Loucy (cell line): ENCODE results near the gene TMPRSS11A.

Experiments
- H2AFZ ChIP-seq: fragments of 200-600 bp; sonication (generic); 2 replicates; pipeline ENCODE4 v1.6.0; 2016; ENCODE audit warnings: antibody characterized with exemption, mild to moderate bottlenecking, low read length, moderate library complexity
- H3F3A ChIP-seq: fragments of 200-600 bp; 2 replicates; pipeline ENCODE4 v1.6.0; 2016; ENCODE audit warnings: antibody characterized with exemption, low read depth, mild to moderate bottlenecking
- H3K27me3 ChIP-seq: fragments of 200-600 bp; sonication (generic); 2 replicates; pipeline ENCODE4 v1.6.1; 2014; ENCODE audit warnings: low read length, mild to moderate bottlenecking; ENCODE audit not compliant: insufficient read depth, poor library complexity, severe bottlenecking
- H3K36me3 ChIP-seq: fragments of 200-600 bp; sonication (generic); 2 replicates; pipeline ENCODE4 v1.6.1; 2016; ENCODE audit warnings: low read length; ENCODE audit not compliant: insufficient read depth
- H3K4me1 ChIP-seq: fragments of 200-600 bp; sonication (generic); 2 replicates; pipeline ENCODE4 v1.5.1; 2014; ENCODE audit warnings: low read length, mild to moderate bottlenecking; ENCODE audit not compliant: insufficient read depth, poor library complexity, severe bottlenecking
- H3K4me2 ChIP-seq: fragments of 200-600 bp; sonication (generic); 2 replicates; pipeline ENCODE4 v1.6.0; 2014; ENCODE audit warnings: antibody characterized with exemption, low read length, low read depth, mild to moderate bottlenecking; ENCODE audit not compliant: poor library complexity, severe bottlenecking
- H3K4me3 ChIP-seq: fragments of 200-600 bp; sonication (generic); 2 replicates; pipeline ENCODE4 v1.5.1; 2014; ENCODE audit warnings: low read length, mild to moderate bottlenecking, mixed read lengths; ENCODE audit not compliant: poor library complexity, severe bottlenecking
- H3K79me2 ChIP-seq: fragments of 200-600 bp; sonication (generic); 2 replicates; pipeline ENCODE4 v1.6.1; 2014; ENCODE audit warnings: low read length; ENCODE audit not compliant: insufficient read depth
- H3K9ac ChIP-seq: fragments of 200-600 bp; sonication (generic); 2 replicates; pipeline ENCODE4 v1.6.0; 2014; ENCODE audit warnings: mild to moderate bottlenecking, low read depth, low read length, moderate library complexity; ENCODE audit not compliant: poor library complexity, severe bottlenecking
- H3K9me2 ChIP-seq: fragments of 200-600 bp; sonication (generic); replicated peaks from 2 replicates; pipeline ENCODE4 v1.6.1; 2016; ENCODE audit warnings: low read depth, low read length, mixed read lengths
- H3K9me3 ChIP-seq: fragments of 200-600 bp; sonication (generic); 2 replicates; pipeline ENCODE4 v1.6.1; 2014; ENCODE audit warnings: mild to moderate bottlenecking, antibody characterized with exemption, low read length, low read depth; ENCODE audit not compliant: insufficient read depth
- H4K20me1 ChIP-seq: fragments of 200-600 bp; sonication (generic); 2 replicates; pipeline ENCODE4 v1.6.0; 2014; ENCODE audit warnings: antibody characterized with exemption, low read length, mild to moderate bottlenecking; ENCODE audit not compliant: insufficient read depth, poor library complexity, severe bottlenecking
- CTCF ChIP-seq: fragments of 200-600 bp; sonication (generic); conservative IDR thresholded peaks from 2 replicates; pipeline ENCODE4 v1.5.1; 2014; ENCODE audit warnings: mild to moderate bottlenecking, antibody characterized with exemption, low read length
- EZH2phosphoT487 ChIP-seq: fragments of 200-600 bp; IDR thresholded peaks from 2 replicates; pipeline ENCODE4 v1.6.1; 2018; ENCODE audit warnings: antibody characterized with exemption, mild to moderate bottlenecking, moderate library complexity, borderline replicate concordance

The TMPRSS11A gene

DNA sequence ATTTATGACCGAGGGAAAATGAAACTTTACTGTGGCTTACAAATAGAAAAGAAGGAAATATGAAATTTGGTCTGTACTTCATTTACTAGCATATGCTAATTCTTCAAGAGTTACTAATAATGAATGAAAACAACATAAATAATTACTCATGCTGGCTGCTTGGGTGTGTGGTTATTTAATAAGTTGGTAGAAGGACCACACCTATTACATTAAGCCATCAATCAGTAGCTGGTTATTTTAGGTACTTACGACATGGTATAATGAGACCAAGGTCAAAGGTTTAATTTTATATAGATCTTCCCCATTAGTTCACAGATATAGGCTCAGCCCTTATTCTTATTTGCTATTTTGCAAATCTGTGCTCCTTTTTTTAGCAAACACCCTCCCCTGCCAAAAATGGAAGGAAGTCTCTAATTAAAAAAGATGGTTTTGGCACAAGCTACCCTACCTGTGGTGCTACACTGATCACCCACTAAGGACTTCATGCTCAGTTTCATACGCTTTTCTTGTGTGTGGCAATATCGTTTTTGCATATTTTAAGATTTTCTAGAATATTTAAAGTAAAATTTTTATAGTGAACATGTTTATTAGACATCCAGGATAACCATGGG, 93.6 kb downstream of the TMPRSS11A start:
- H4K20me1 ChIP-seq, result no peaks in the 10 kb centered on the region
- H3K36me3 ChIP-seq, result no peaks in the 10 kb centered on the region
- H3K4me2 ChIP-seq, result no peak overlapping the region
- H3K9me2 ChIP-seq, result no peaks in the 10 kb centered on the region
- no peak overlapping the region for H3K9ac ChIP-seq
- TF ChIP-seq CTCF (no peak), EZH2phosphoT487 (no peak)
- H3K4me3 ChIP-seq, result no peak overlapping the region
- no peaks in the 10 kb centered on the region for H3K79me2 ChIP-seq
- no peaks in the 10 kb centered on the region for H3K9me3 ChIP-seq
- no peaks in the 10 kb centered on the region for H3K27me3 ChIP-seq
- H2AFZ ChIP-seq, result no peak overlapping the region
- H3F3A ChIP-seq, result no peaks in the 10 kb centered on the region
- no peaks in the 10 kb centered on the region for H3K4me1 ChIP-seq

GRCh38 chr4:67861513-67861912, 101.8 kb downstream of the TMPRSS11A start:
- Histone ChIP-seq H4K20me1 (no peaks in the 10 kb centered on the region), H3K4me2 (no peak overlapping the region), H3K36me3 (no peaks in the 10 kb centered on the region), H3K9me2 (no peaks in the 10 kb centered on the region), H3K27me3 (no peaks in the 10 kb centered on the region), H3K9ac (no peak overlapping the region), H3K9me3 (no peaks in the 10 kb centered on the region), H2AFZ (no peak overlapping the region), H3F3A (no peaks in the 10 kb centered on the region), H3K4me3 (no peak overlapping the region), H3K79me2 (no peaks in the 10 kb centered on the region), H3K4me1 (no peaks in the 10 kb centered on the region)
- TF ChIP-seq CTCF (no peak), EZH2phosphoT487 (no peak)
